Fibroblast of villous mesenchyme (primary cell): ENCODE measurements around the gene CPNE2. TPM values are rescaled to one million over a fixed set of nuclear protein-coding genes. Genes with fewer than 3 reads are reported as not detected.

Experiments
- DNase-seq: peaks from one replicate; pipeline ENCODE4 v3.0.0-alpha.2; 2010; ENCODE audit warnings: low read depth
- H3K4me3 ChIP-seq: 2 replicates; pipeline ENCODE4 v1.5.1; 2011; ENCODE audit warnings: low read depth, mild to moderate bottlenecking, low read length
- total RNA-seq: library from RNA; depleted of rRNA; stranded (reverse); fragments of >200 nt; gene quantifications from 2 replicates; pipeline ENCODE4 v1.2.3, GENCODE V29; 2012
- TF ChIP-seq, protein P1 (sequence below): IDR thresholded peaks from 2 replicates; pipeline ENCODE4 v1.5.1; 2012; ENCODE audit warnings: low read depth, mild to moderate bottlenecking, low read length; ENCODE audit not compliant: insufficient read depth

CPNE2 gene
- total RNA-seq, 1 donor, result 24.2 TPM

DNA sequence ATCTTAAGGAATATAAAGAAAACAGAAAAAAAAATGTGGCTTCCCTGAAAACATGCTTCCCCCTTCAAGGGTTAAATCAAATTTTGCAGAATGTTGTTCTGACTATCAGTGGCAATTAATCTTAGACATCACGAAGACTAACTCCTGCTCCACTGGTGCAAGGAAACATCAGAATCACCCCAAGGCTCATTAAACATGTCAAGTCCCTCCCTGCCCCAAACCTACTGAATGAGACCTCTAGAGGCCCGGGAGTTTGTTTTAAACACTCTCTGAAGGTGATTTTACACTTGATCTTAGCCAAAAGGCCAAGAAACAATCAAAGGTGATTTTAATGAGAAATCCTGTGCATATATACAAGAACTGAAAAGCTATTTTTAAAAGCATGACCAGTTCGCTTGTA, 75.2 kb downstream of the CPNE2 start:
- TF ChIP-seq, protein P1, sequence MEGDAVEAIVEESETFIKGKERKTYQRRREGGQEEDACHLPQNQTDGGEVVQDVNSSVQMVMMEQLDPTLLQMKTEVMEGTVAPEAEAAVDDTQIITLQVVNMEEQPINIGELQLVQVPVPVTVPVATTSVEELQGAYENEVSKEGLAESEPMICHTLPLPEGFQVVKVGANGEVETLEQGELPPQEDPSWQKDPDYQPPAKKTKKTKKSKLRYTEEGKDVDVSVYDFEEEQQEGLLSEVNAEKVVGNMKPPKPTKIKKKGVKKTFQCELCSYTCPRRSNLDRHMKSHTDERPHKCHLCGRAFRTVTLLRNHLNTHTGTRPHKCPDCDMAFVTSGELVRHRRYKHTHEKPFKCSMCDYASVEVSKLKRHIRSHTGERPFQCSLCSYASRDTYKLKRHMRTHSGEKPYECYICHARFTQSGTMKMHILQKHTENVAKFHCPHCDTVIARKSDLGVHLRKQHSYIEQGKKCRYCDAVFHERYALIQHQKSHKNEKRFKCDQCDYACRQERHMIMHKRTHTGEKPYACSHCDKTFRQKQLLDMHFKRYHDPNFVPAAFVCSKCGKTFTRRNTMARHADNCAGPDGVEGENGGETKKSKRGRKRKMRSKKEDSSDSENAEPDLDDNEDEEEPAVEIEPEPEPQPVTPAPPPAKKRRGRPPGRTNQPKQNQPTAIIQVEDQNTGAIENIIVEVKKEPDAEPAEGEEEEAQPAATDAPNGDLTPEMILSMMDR, result no peak
- no peak overlapping the region for H3K4me3 ChIP-seq
- no peak for DNase-seq

- TF ChIP-seq, protein P1, result peak; percentile 73
- DNase-seq, result peak; percentile 82
- no peak overlapping the region for H3K4me3 ChIP-seq
These were observed 75.6 kb downstream of the CPNE2 start for GRCh38 chr16:57167953-57168352.

DNA sequence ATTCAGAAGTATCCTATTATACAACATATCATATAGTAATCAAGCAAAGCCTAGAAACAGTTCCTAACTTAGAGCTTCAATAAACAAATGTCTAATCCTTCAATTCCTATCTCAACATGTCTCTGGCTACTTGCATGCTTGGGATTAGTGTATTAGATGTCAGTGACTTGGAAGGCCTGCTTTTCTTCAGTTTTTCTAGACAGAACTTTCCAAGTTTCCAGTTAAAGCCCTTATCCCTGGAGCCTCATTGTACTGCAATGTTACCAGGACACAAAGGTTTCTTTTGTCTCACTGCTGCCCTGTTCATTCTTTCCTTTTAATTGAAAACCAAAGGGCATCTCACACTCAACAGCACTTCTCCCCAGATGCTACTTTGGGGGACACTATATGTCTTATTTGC, 76.9 kb downstream of the CPNE2 start:
- peak; percentile 39 for DNase-seq
- H3K4me3 ChIP-seq, result no peak overlapping the region
- TF ChIP-seq, protein P1, result no peak

GRCh38 chr16:57172721-57173290, 80.4 kb downstream of the CPNE2 start:
- TF ChIP-seq, protein P1, result no peak
- no peak for DNase-seq
- H3K4me3 ChIP-seq, result no peak overlapping the region

DNA sequence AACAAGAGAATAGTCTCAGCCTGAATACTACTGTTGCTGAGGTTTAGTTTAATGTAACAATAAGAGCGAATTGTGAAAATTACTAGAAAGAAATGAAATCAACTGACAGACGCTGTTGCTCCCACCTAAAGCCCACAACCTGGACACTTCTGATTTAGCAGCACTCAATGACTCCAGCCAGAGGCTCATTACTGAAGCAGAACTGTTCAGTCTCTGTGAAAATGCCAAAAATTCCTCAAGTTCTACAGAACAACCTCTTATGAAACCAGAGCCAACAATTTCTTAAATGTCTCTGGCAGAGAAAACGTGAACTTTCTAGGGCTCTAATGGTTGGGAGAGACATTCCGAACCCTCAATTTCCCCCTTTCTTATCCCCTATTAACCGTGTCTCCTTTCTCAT, 83.5 kb downstream of the CPNE2 start:
- TF ChIP-seq, protein P1, result no peak
- H3K4me3 ChIP-seq, result no peak overlapping the region
- DNase-seq, result no peak

- TF ChIP-seq, protein P1, result no peak
- no peak overlapping the region for H3K4me3 ChIP-seq
- no peak for DNase-seq
These were observed 85.8 kb downstream of the CPNE2 start for GRCh38 chr16:57178196-57178595.

DNA sequence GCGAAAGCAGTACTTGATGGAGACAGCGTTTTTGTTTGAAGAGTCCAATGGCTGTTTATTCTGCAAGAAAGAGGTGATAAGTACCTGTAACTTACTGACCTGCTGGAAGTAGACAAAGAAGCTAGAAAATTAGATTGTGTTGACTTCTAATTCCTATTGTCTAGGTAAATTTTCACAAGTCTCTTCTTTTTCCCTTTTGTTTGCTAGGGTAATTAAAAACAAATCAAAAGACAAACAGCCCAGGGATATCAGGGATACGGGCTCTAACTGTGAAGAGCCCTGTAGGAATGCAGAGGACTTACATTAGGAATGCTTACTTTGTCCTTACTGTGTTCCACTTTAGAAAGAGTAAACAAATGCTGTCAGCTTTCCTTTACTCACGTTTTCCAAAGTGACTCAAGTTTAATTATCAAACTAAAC, 86.4 kb downstream of the CPNE2 start:
- H3K4me3 ChIP-seq, result no peak overlapping the region
- peak; percentile 29 for DNase-seq
- TF ChIP-seq, protein P1, result peak; percentile 11
